Kidney glomerular epithelial cell (primary cell): ENCODE data around the gene GNA12.
A peak's percentile ranks its signal among the peaks of the same experiment; 100 is the strongest.
"Not testable (repeated sequence)": the region's sequence is repeated elsewhere in the genome, so short reads cannot be mapped to it uniquely, and the experiment has no call there.

Source experiments
- DNase-seq: peaks from one replicate; lab custom pipeline; 2025; lab: John Stamatoyannopoulos, UW

Gene GNA12

GRCh38 chr7:2864999-2865670 lies 21.0 kb upstream of the GNA12 start:
- DNase-seq: peak; percentile 45

- DNase-seq: no peak
These were observed 20.3 kb upstream of the GNA12 start for GRCh38 chr7:2864204-2864985.

- peak; percentile 65 for DNase-seq
These were observed 19.5 kb upstream of the GNA12 start for GRCh38 chr7:2863461-2864066.

GRCh38 chr7:2862831-2863361 lies 18.8 kb upstream of the GNA12 start:
- no peak for DNase-seq

GRCh38 chr7:2861509-2861908 lies 17.4 kb upstream of the GNA12 start:
- DNase-seq: no peak

- DNase-seq: no peak
These were observed 16.6 kb upstream of the GNA12 start for GRCh38 chr7:2860627-2861133.

GRCh38 chr7:2859952-2860351 lies 15.8 kb upstream of the GNA12 start:
- no peak for DNase-seq

GRCh38 chr7:2858621-2859020 lies 14.5 kb upstream of the GNA12 start:
- no peak for DNase-seq

- no peak for DNase-seq
These were observed 12.5 kb upstream of the GNA12 start for GRCh38 chr7:2856388-2857169.

- no peak for DNase-seq
These were observed 11.3 kb upstream of the GNA12 start for GRCh38 chr7:2855386-2855785.

- DNase-seq: not testable (repeated sequence)
These were observed 9.4 kb upstream of the GNA12 start for GRCh38 chr7:2853552-2853951.

- DNase-seq: no peak
These were observed 9.0 kb upstream of the GNA12 start for GRCh38 chr7:2853147-2853546.

GRCh38 chr7:2851497-2851896 lies 7.4 kb upstream of the GNA12 start:
- DNase-seq: no peak

- no peak for DNase-seq
These were observed 6.0 kb upstream of the GNA12 start for GRCh38 chr7:2849941-2850766.

GRCh38 chr7:2845034-2845592 lies 1.0 kb upstream of the GNA12 start:
- DNase-seq: no peak

GRCh38 chr7:2843711-2844152 lies 376 bp downstream of the GNA12 start:
- DNase-seq: no peak

- DNase-seq: no peak
These were observed 870 bp downstream of the GNA12 start for GRCh38 chr7:2843191-2843685.

GRCh38 chr7:2841907-2842306 lies 2.2 kb downstream of the GNA12 start:
- no peak for DNase-seq

- no peak for DNase-seq
These were observed 3.6 kb downstream of the GNA12 start for GRCh38 chr7:2840458-2840857.

- no peak for DNase-seq
These were observed 5.1 kb downstream of the GNA12 start for GRCh38 chr7:2838873-2839578.
